LHCN-M2 (cell line): ENCODE results near the gene SLC12A5. TPM values are rescaled to one million over a fixed set of nuclear protein-coding genes. Genes with fewer than 3 reads are reported as not detected.

Source experiments
- DNase-seq: peaks from one replicate; pipeline ENCODE4 v3.0.0-alpha.2; 2012; ENCODE audit warnings: low read depth
- total RNA-seq: library from RNA; depleted of rRNA; stranded (reverse); fragments of >200 nt; gene quantifications from 2 replicates; pipeline ENCODE4 v1.2.3, GENCODE V29; 2014

Gene SLC12A5
- total RNA-seq, 1 experiment from 2014 or later: under 0.01 TPM

- no peak for DNase-seq
These were observed 24.4 kb downstream of the SLC12A5 start for GRCh38 chr20:46053416-46053815.

- DNase-seq: no peak
These were observed 25.6 kb downstream of the SLC12A5 start for GRCh38 chr20:46054606-46055005.

GRCh38 chr20:46055269-46055668, 26.3 kb downstream of the SLC12A5 start:
- DNase-seq: no peak

- DNase-seq: no peak
These were observed 27.2 kb downstream of the SLC12A5 start for GRCh38 chr20:46056027-46056833.

GRCh38 chr20:46056970-46057855, 28.2 kb downstream of the SLC12A5 start:
- DNase-seq: peak; percentile 21

GRCh38 chr20:46057856-46058598, 29.0 kb downstream of the SLC12A5 start:
- DNase-seq: no peak

- DNase-seq: no peak
These were observed 29.7 kb downstream of the SLC12A5 start for GRCh38 chr20:46058599-46059281.

- DNase-seq: no peak
These were observed 31.4 kb downstream of the SLC12A5 start for GRCh38 chr20:46060301-46060881.

- no peak for DNase-seq
These were observed 32.0 kb downstream of the SLC12A5 start for GRCh38 chr20:46060975-46061374.

GRCh38 chr20:46062151-46062550, 33.1 kb downstream of the SLC12A5 start:
- no peak for DNase-seq

GRCh38 chr20:46062621-46063020, 33.6 kb downstream of the SLC12A5 start:
- DNase-seq: no peak

- DNase-seq: no peak
These were observed 34.1 kb downstream of the SLC12A5 start for GRCh38 chr20:46063151-46063550.

- DNase-seq: peak; percentile 43
These were observed 34.6 kb downstream of the SLC12A5 start for GRCh38 chr20:46063652-46064054.

GRCh38 chr20:46065006-46065405, 36.0 kb downstream of the SLC12A5 start:
- DNase-seq: no peak

- no peak for DNase-seq
These were observed 36.7 kb downstream of the SLC12A5 start for GRCh38 chr20:46065691-46066090.

GRCh38 chr20:46070215-46070900, 41.3 kb downstream of the SLC12A5 start:
- peak; percentile 66 for DNase-seq

- DNase-seq: no peak
These were observed 42.6 kb downstream of the SLC12A5 start for GRCh38 chr20:46071573-46071972.

GRCh38 chr20:46073024-46073423, 44.0 kb downstream of the SLC12A5 start:
- no peak for DNase-seq

GRCh38 chr20:46073443-46073842, 44.4 kb downstream of the SLC12A5 start:
- DNase-seq: no peak

GRCh38 chr20:46074006-46074405, 45.0 kb downstream of the SLC12A5 start:
- no peak for DNase-seq
